Measurements from ENCODE around the gene AAK1.

GRCh38 chr2:69659349-69659748, 15.8 kb upstream of the AAK1 start:
- TF ChIP-seq POLR2AphosphoS5 (IDR thresholded peaks at IDR 0.05; ENCODE audit: insufficient read depth in 1 of 2, low read depth in 1 of 2) (no peak), CTCF (IDR thresholded peaks at IDR 0.05) (no peak), POLR2A (IDR thresholded peaks at IDR 0.05) (no peak)
